ENCODE data around the gene IGFBP2.

DNA sequence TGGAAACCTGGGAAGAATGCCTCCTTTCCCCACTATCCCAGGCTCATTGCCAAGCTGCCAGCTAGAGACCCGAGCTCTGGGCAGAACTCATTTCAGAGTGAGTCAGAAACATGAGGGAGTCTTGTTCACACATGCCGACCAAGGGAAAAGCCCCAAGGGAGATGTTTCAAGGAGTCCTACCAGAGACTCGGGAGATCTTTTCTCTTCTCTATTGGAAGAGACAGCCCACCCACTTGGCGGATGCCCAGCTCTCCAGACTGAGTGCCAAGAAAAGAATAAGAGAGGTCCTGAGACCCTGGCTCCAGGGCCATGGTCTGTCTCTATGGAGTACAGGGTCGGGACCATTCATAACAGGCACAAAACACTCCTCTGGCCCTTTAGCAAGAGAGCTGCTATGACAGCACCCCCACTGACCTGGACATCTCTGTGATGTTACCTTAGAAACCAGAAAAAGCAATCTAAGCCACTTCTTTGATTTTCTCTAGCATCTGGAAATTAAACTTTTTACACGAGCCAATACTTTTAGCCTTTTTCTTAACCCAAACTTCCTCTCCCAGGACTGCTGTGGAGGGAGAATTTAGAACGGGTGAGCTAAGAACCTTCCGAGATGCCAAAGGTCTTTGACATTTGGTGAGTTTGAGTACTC is 80.6 kb downstream of the IGFBP2 start:
- TF ChIP-seq CTCF (IDR thresholded peaks at IDR 0.05) (no peak), POLR2A (IDR thresholded peaks at IDR 0.05) (no peak)

Data from esophagus squamous epithelium (tissue), 4 donors.